Naive thymus-derived CD8-positive, alpha-beta T cell (primary cell): ENCODE measurements around the gene SCAPER. TPM values are rescaled to one million over a fixed set of nuclear protein-coding genes. Genes with fewer than 3 reads are reported as not detected.
"Not testable (repeated sequence)": the region's sequence is repeated elsewhere in the genome, so short reads cannot be mapped to it uniquely, and the experiment has no call there.

Experiments
- ATAC-seq, 2 donors: fragments of 150-1000 bp; cut with Tn5 transposase in 1 of 2; sonication (Bioruptor Pico), chemical (Tn5 transposase) in 1 of 2; 1 replicate in 1 of 2; 2 replicates in 1 of 2; pipeline ENCODE4 v1.10.0; 2021; ENCODE audit warnings: mild to moderate bottlenecking in 2 of 2, moderate library complexity in 2 of 2
- POLR2A ChIA-PET: fragments of 350-600 bp; sonication (Branson Sonifier 250); formaldehyde crosslinking; loops from one replicate; lab custom pipeline; 2021; ENCODE audit warnings: antibody characterized with exemption; lab: Charles Lee
- DNase-seq, 10 donors: peaks; one replicate each; pipeline versions ENCODE4 v3.0.0 to v3.0.0-alpha.2; 2020 to 2022
- H3K27ac Mint-ChIP-seq, 10 donors: one replicate each; pipeline ENCODE4 v1.8.0; 2020 to 2022; ENCODE audit warnings: mild to moderate bottlenecking in 10 of 10, mixed read lengths in 10 of 10, moderate library complexity in 4 of 10, inconsistent platforms in 1 of 10
- H3K27me3 Mint-ChIP-seq, 5 donors: one replicate each; pipeline ENCODE4 v1.8.0; 2021 to 2022; ENCODE audit warnings: mixed read lengths in 5 of 5
- H3K36me3 Mint-ChIP-seq, 3 donors: one replicate each; pipeline ENCODE4 v1.8.0; 2020 to 2022; ENCODE audit warnings: mixed read lengths in 3 of 3, mild to moderate bottlenecking in 2 of 3, inconsistent platforms in 1 of 3
- H3K4me1 Mint-ChIP-seq, 4 donors: one replicate each; pipeline ENCODE4 v1.8.0; 2021 to 2022; ENCODE audit warnings: mixed read lengths in 4 of 4
- H3K4me3 Mint-ChIP-seq, 10 donors: one replicate each; pipeline ENCODE4 v1.8.0; 2020 to 2022; ENCODE audit warnings: mild to moderate bottlenecking in 10 of 10, mixed read lengths in 10 of 10, moderate library complexity in 6 of 10, inconsistent platforms in 1 of 10
- H3K9me3 Mint-ChIP-seq, 9 donors: one replicate each; pipeline ENCODE4 v1.8.0; 2020 to 2022; ENCODE audit warnings: mixed read lengths in 9 of 9, mild to moderate bottlenecking in 3 of 9, inconsistent platforms in 1 of 9, moderate library complexity in 1 of 9
- microRNA-seq: library from miRNA; unstranded; fragments of <30 nt; microRNA quantifications from one replicate; pipeline ENCODE4 v1.2.0, GENCODE V29; 2022; ENCODE audit warnings: borderline microRNAs expressed
- polyA plus RNA-seq, 3 donors: library from polyadenylated mRNA; unstranded; fragments of 300-500 nt; fragmentation: Illumina TruSeq; gene quantifications; one replicate each; pipeline ENCODE4 v1.2.3, GENCODE V29; 2021
- total RNA-seq, 8 experiments: library from RNA in 2 of 8; stranded (reverse) in 2 of 8; gene quantifications; one replicate each; pipeline ENCODE4 v1.2.3 and lab custom pipeline; 2021 to 2026

The SCAPER gene
- total and polyA plus RNA-seq, 5 experiments from 2014 or later, result 12.3 to 58.5 (median 17.7) TPM

GRCh38 chr15:76297951-76298350, 607.2 kb downstream of the SCAPER start:
- H3K36me3 Mint-ChIP-seq, H3K9me3 Mint-ChIP-seq, H3K4me3 Mint-ChIP-seq, H3K27ac Mint-ChIP-seq, DNase-seq, H3K27me3 Mint-ChIP-seq, POLR2A ChIA-PET, ATAC-seq: not testable (repeated sequence)
- peaks cover 8 to 44% (median 22%) of the 10 kb centered on the region in 4 donors for H3K4me1 Mint-ChIP-seq

Small RNAs within 50 kb of the gene (microRNA-seq; reads per million reads assigned to microRNA genes)
- not detected for gene MIR3713

Other genes with a start within 250 kb of the SCAPER start
- gene RCN2, start 26.4 kb upstream of the SCAPER start, total RNA-seq, result 10 to 100 TPM; 30.7 to 31.1 TPM
- gene RCN2, start 26.4 kb upstream of the SCAPER start, polyA plus RNA-seq, result 10 to 100 TPM; 40.3 to 46.5 (median 43.6) TPM
- gene PSTPIP1, start 89.8 kb upstream of the SCAPER start, total RNA-seq, result 100 to 1,000 TPM; 118 to 124 TPM
- 10 to 100 TPM; 34.0 to 50.6 (median 41.8) TPM for gene PSTPIP1, start 89.8 kb upstream of the SCAPER start, polyA plus RNA-seq
- 10 to 100 TPM; 36.6 to 36.8 TPM for gene TSPAN3, start 165.8 kb upstream of the SCAPER start, total RNA-seq
- 100 to 1,000 TPM in 2 of 3 donors, 10 to 100 TPM in 1; 87.9 to 120 (median 115) TPM for gene TSPAN3, start 165.8 kb upstream of the SCAPER start, polyA plus RNA-seq